ENCODE results near the gene CYP46A1. TPM values are rescaled to one million over a fixed set of nuclear protein-coding genes. Genes with fewer than 3 reads are reported as not detected.

The CYP46A1 gene
- total RNA-seq, 2 experiments from 2014 or later: 0.26 to 0.33 TPM

- Mint-ChIP-seq H3K27me3 (peaks cover 29% of the 10 kb centered on the region), H3K4me1 (peaks cover 6% of the 10 kb centered on the region), H3K36me3 (no peaks in the 10 kb centered on the region), H3K4me3 (peak overlapping the region; percentile 90), H3K27ac (peak overlapping the region; percentile 84), H3K9me3 (peaks cover 6% of the 10 kb centered on the region)
- DNase-seq: peak; percentile 93
- peak; percentile 44 for ATAC-seq (ENCODE audit: low read depth)
- POLR2A ChIA-PET: no interaction called here
These were observed 1.1 kb upstream of the CYP46A1 start for GRCh38 chr14:99682809-99683618.

DNA sequence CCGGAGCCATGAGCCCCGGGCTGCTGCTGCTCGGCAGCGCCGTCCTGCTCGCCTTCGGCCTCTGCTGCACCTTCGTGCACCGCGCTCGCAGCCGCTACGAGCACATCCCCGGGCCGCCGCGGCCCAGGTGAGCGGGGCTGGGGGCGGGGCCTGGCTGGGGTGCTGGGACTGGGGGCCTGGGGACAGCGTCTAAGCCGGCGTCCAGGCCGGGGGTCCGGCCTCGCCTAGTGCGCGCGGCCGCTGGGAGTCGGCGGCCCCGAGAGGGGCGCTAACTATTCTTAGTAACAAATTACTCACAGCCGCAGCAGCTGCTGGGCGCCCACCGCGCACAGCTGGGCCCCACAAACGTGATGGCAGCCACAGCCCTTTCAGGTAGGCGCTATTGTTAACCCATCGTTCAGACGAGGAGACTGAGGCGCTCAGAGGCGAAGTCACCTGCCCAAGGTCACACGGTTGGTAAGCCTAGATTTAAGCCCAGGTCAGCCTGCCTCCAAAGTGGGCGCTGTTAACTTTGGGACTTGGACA lies 374 bp downstream of the CYP46A1 start:
- no peak overlapping the region for H3K4me3 Mint-ChIP-seq
- DNase-seq (no peak), ATAC-seq (ENCODE audit: low read depth) (peak; percentile 31)

DNA sequence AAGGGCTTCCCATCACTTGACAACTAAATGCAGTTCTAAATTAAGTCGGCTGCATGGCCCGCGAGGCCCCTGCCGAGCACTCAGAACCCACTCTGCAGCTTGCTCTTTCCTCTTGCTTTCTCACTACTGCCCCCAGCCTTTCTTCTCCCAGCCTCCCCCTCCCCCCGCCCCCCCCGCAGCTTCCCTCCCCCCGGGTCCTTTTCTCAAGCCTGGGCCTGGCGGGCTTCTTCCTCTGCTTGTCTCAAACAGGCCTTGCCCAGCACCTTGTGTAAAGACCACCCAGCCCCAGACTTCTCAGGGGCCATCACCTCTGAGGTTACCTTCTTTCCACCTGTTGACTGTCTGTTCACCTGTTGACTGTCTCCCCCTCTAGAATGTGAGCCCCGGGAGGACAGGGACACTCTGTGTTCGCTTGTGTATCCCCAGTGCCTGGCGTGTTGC lies 1.1 kb downstream of the CYP46A1 start:
- no peaks in the 10 kb centered on the region for H3K9me3 Mint-ChIP-seq
- H3K27ac Mint-ChIP-seq: no peak overlapping the region
- H3K4me1 Mint-ChIP-seq: peaks cover 8% of the 10 kb centered on the region
- H3K36me3 Mint-ChIP-seq: no peaks in the 10 kb centered on the region
- peak overlapping the region; percentile 35 for H3K4me3 Mint-ChIP-seq
- H3K27me3 Mint-ChIP-seq: peaks cover 39% of the 10 kb centered on the region
- ATAC-seq (ENCODE audit: low read depth): no peak
- no peak for DNase-seq
- POLR2A ChIA-PET: no interaction called here

More for the DNA sequence above, 374 bp downstream of the CYP46A1 start:
- Mint-ChIP-seq H3K27ac (no peak overlapping the region), H3K9me3 (no peaks in the 10 kb centered on the region), H3K27me3 (peaks cover 37% of the 10 kb centered on the region), H3K36me3 (no peaks in the 10 kb centered on the region), H3K4me1 (peaks cover 8% of the 10 kb centered on the region)
- POLR2A ChIA-PET: interaction anchor here (0.6 to 0.9 kb wide), 3 partner anchors 12 to 94 kb away, joined by 3 read pairs; no protein-coding TSS in a partner anchor

DNA sequence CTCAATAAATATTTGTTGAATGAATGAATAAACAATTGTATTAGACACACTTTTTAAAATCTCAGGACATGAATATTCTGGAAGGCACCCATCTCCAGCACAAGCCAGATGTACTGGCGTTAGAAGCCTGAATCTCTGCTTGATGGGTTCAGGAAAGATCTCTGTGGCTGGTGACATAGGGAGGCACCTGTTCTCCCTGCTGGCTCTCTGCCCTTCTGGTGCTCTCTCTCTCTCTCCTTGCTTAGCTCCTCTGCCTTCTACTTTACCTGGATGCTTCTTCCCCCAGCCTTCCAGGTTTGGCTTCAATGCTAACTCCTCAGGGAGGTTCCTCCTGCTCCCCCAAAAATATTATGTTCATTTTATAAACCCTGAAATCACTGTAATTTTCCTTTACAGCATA lies 1.5 kb downstream of the CYP46A1 start:
- Mint-ChIP-seq H3K27ac (no peak overlapping the region), H3K36me3 (no peaks in the 10 kb centered on the region), H3K4me3 (peak overlapping the region; percentile 35), H3K4me1 (peaks cover 8% of the 10 kb centered on the region), H3K9me3 (no peaks in the 10 kb centered on the region), H3K27me3 (peaks cover 39% of the 10 kb centered on the region)
- no peak for ATAC-seq (ENCODE audit: low read depth)
- POLR2A ChIA-PET: no interaction called here
- DNase-seq: no peak

DNA sequence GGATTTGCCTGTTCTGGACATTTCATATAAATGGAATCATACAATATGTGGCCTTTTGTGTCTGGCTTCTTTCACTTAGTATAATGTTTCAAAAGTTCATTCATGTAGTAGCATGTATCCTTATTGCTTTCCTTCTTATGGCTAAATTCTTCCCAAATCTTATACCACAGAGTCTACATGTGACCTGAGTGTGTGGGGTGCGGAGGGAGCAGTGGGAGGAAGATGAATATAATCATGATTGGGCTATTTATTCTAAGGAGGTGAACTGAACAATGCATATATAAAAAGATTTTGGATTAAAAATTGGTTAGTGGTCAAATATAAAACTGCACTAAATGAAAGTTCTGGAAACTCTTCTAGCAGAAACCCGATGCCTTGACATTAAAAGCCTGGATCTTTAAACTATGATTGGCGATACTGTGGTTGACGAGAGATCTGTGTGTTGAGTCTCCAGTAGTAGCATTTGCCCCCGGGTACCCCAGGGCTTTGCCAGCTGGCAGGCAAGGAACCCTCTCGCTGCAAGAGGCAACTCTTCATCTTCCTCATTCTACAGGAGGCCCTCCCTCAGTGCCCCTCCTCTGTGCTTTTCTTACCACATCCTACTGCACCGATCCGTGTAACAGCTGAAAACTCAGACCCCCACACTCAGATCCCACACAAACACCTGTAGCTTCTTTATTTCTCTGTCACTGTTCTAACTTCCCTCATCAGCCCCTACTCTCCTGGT lies 2.6 kb downstream of the CYP46A1 start:
- POLR2A ChIA-PET: no interaction called here
- no peak for DNase-seq
- no peaks in the 10 kb centered on the region for H3K9me3 Mint-ChIP-seq
- no peak for ATAC-seq (ENCODE audit: low read depth)
- peaks cover 8% of the 10 kb centered on the region for H3K4me1 Mint-ChIP-seq
- no peaks in the 10 kb centered on the region for H3K36me3 Mint-ChIP-seq
- H3K27ac Mint-ChIP-seq: no peak overlapping the region
- peaks cover 41% of the 10 kb centered on the region for H3K27me3 Mint-ChIP-seq
- H3K4me3 Mint-ChIP-seq: no peak overlapping the region

DNA sequence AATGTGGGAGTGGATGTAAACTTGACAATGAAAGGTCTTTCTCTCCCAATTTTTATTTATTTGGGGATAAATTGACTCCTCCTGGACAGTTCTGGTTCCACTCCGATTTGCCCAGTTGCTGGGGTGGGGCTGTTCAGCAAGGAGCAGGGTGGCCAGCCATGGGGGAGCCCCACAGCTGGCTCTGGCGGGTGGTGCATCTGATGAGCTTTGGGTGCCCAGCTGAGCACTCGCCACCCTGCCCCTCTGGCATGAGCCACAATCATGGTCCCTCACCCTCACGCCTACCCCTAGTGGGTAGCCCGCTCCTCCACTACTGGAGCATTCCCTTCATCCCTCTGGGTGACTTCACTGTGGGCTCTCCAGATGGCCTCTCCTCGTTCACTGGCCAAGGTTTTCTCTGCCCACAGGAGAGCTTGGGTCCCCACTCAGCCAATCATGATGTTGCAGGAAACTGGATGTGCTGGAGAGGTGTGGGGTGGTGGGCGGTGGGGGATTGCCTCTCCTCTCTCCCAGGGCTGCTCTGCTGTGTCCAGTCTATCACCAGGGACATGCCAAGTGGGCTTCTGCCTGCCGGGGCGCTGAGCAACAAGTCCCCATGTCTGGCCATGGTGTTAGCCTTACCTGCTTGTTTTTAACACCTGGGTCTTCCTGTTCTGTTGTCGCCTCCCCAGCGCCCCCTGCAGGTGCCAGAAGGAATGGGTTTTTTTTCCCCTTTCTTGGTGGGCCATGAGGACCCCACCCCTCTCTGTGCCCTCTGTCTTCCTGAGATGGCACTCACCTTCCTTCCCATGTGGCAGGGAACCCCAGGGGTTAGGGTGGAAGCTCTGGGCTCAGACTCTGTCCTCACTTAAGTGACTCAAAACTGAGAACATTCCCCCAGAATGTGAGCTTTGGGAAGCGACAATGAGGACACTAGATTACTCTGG lies 3.4 kb downstream of the CYP46A1 start:
- Mint-ChIP-seq H3K27me3 (peaks cover 42% of the 10 kb centered on the region), H3K4me3 (no peak overlapping the region), H3K4me1 (peaks cover 7% of the 10 kb centered on the region), H3K27ac (no peak overlapping the region), H3K9me3 (no peaks in the 10 kb centered on the region), H3K36me3 (no peaks in the 10 kb centered on the region)
- ATAC-seq (ENCODE audit: low read depth) (no peak), DNase-seq (peak; percentile 56)
- POLR2A ChIA-PET: no interaction called here

DNA sequence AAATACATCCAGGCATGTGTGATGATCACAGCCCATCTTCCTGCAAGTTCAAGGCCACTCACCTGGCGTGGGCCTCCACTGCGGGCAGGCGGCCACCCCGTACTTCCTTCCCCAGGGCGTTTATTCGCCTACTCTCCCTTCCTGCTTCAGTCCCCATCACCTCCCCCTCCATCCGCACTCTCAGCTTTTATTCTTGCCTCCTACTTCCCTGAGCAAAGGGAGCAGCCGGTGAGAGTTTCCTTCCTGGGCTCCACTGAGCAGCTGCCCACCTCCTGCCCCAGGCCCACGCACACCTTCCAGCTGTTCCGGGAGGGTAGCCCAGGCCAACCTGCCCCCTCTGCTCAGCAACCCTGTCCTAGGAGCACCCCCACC lies 4.1 kb downstream of the CYP46A1 start:
- no peak for DNase-seq

DNA sequence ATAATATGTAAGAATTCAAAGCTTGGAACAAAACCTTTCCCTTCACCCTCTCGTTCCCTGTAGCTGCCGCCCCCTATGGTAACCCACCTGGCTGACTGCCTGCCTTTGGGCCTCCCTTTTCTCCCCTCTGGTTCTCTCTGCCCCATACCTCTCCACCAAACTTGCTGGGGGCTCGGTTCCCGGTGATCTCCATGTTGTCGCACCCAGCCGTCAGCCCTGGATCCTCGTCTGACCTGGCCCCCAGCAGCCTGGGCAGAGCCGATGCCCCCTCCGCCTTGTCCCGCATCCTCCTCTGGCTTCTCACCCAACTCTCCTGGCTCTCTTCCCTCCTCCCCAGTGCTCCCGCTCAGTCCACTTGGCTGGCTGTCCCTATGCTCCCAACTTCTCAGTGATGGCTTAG lies 4.5 kb downstream of the CYP46A1 start:
- DNase-seq: no peak

More for the DNA sequence above, 4.1 kb downstream of the CYP46A1 start:
- Mint-ChIP-seq H3K27me3 (peaks cover 42% of the 10 kb centered on the region), H3K9me3 (no peaks in the 10 kb centered on the region), H3K4me1 (peaks cover 5% of the 10 kb centered on the region), H3K4me3 (no peak overlapping the region), H3K36me3 (no peaks in the 10 kb centered on the region), H3K27ac (no peak overlapping the region)
- ATAC-seq (ENCODE audit: low read depth): no peak
- POLR2A ChIA-PET: no interaction called here

GRCh38 chr14:99689266-99690236 lies 5.5 kb downstream of the CYP46A1 start:
- POLR2A ChIA-PET: no interaction called here
- Mint-ChIP-seq H3K36me3 (no peaks in the 10 kb centered on the region), H3K4me3 (no peak overlapping the region), H3K4me1 (peaks cover 5% of the 10 kb centered on the region), H3K9me3 (no peaks in the 10 kb centered on the region), H3K27me3 (peaks cover 45% of the 10 kb centered on the region), H3K27ac (no peak overlapping the region)
- no peak for DNase-seq
- ATAC-seq (ENCODE audit: low read depth): no peak

More for the DNA sequence above, 4.5 kb downstream of the CYP46A1 start:
- no peaks in the 10 kb centered on the region for H3K36me3 Mint-ChIP-seq
- peaks cover 42% of the 10 kb centered on the region for H3K27me3 Mint-ChIP-seq
- no peak for ATAC-seq (ENCODE audit: low read depth)
- POLR2A ChIA-PET: no interaction called here
- peaks cover 5% of the 10 kb centered on the region for H3K4me1 Mint-ChIP-seq
- H3K27ac Mint-ChIP-seq: no peak overlapping the region
- no peaks in the 10 kb centered on the region for H3K9me3 Mint-ChIP-seq
- H3K4me3 Mint-ChIP-seq: no peak overlapping the region

- Mint-ChIP-seq H3K27ac (no peak overlapping the region), H3K36me3 (no peaks in the 10 kb centered on the region), H3K9me3 (no peaks in the 10 kb centered on the region), H3K27me3 (peaks cover 38% of the 10 kb centered on the region), H3K4me1 (peaks cover 3% of the 10 kb centered on the region), H3K4me3 (no peak overlapping the region)
- POLR2A ChIA-PET: no interaction called here
- ATAC-seq (ENCODE audit: low read depth): no peak
- no peak for DNase-seq
These were observed 6.5 kb downstream of the CYP46A1 start for GRCh38 chr14:99690636-99691035.

GRCh38 chr14:99691111-99691885 lies 7.2 kb downstream of the CYP46A1 start:
- Mint-ChIP-seq H3K4me1 (peaks cover 3% of the 10 kb centered on the region), H3K27me3 (peaks cover 32% of the 10 kb centered on the region), H3K4me3 (no peak overlapping the region), H3K36me3 (no peaks in the 10 kb centered on the region), H3K27ac (no peak overlapping the region), H3K9me3 (no peaks in the 10 kb centered on the region)
- ATAC-seq (ENCODE audit: low read depth) (no peak), DNase-seq (no peak)
- POLR2A ChIA-PET: no interaction called here

DNA sequence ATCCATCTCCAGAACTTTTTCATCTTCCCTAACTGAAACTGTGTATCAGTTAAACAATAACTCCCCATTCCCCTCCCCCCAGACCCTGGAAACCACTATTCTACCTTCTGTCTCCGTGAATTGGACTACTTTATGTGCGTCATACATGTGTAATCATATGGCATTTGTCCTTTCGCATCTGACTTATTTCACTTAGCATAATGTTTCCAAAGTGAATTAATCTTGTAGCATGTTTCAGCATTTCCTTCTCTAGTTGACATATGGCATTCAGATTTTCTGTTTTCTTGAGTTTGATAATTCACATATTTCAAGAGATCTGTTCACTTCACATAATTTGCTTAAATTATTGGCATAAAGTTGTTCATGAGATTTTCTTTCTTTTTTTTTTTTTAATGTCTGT lies 9.8 kb downstream of the CYP46A1 start:
- Mint-ChIP-seq H3K27me3 (peaks cover 16% of the 10 kb centered on the region), H3K4me3 (no peak overlapping the region)
- ATAC-seq (ENCODE audit: low read depth): no peak

More for the DNA sequence above, 9.8 kb downstream of the CYP46A1 start:
- Mint-ChIP-seq H3K9me3 (no peaks in the 10 kb centered on the region), H3K4me1 (peaks cover 2% of the 10 kb centered on the region), H3K36me3 (no peaks in the 10 kb centered on the region), H3K27ac (no peak overlapping the region)
- DNase-seq: no peak
- POLR2A ChIA-PET: no interaction called here
